Thoracic aorta (tissue), 2 donors: Measurements from ENCODE around the gene ZBTB39. TPM values are rescaled to one million over a fixed set of nuclear protein-coding genes. Genes with fewer than 3 reads are reported as not detected.

ENCODE experiments used
- ATAC-seq: fragments of 150-250 bp; one replicate; pipeline ENCODE4 v1.8.0; 2017; ENCODE audit warnings: low read depth; ENCODE audit not compliant: insufficient number of reproducible peaks, low FRiP score
- DNase-seq: peaks from one replicate; pipeline ENCODE4 v3.0.0-alpha.2; 2020; ENCODE audit warnings: low spot score
- H3K27ac ChIP-seq, 2 donors: fragments of 200-600 bp; sonication (generic); 1 replicate in 1 of 2; 2 replicates in 1 of 2; pipeline ENCODE4 v1.5.1; 2016; ENCODE audit warnings: mild to moderate bottlenecking in 2 of 2, moderate library complexity in 2 of 2
- H3K27me3 ChIP-seq: fragments of 200-600 bp; sonication (generic); replicated peaks from 2 replicates; pipeline ENCODE4 v1.6.0; 2016; ENCODE audit warnings: mild to moderate bottlenecking; ENCODE audit not compliant: insufficient read depth
- H3K36me3 ChIP-seq: fragments of 200-600 bp; sonication (generic); one replicate; pipeline ENCODE4 v1.5.1; 2016
- H3K4me1 ChIP-seq, 2 donors: fragments of 200-600 bp; sonication (generic); 1 replicate in 1 of 2; 2 replicates in 1 of 2; pipeline versions ENCODE4 v1.5.1 to v1.6.0; 2016; ENCODE audit warnings: low read depth in 2 of 2, mild to moderate bottlenecking in 1 of 2; ENCODE audit not compliant: control insufficient read depth in 1 of 2
- H3K4me3 ChIP-seq: fragments of 200-600 bp; sonication (generic); 2 replicates; pipeline ENCODE4 v1.5.1; 2016; ENCODE audit warnings: mild to moderate bottlenecking
- H3K9me3 ChIP-seq: fragments of 200-600 bp; sonication (generic); 2 replicates; pipeline ENCODE4 v1.5.1; 2016
- total RNA-seq, 2 donors: library from RNA; depleted of rRNA; stranded (reverse); fragments of >200 nt; gene quantifications; one replicate each; pipeline versions ENCODE4 v1.1.0 to v1.2.3, GENCODE V29; 2016
- TF ChIP-seq, protein P1 (sequence below): fragments of 200-600 bp; sonication (generic); IDR thresholded peaks from one replicate; pipeline ENCODE4 v1.5.1; 2019; ENCODE audit warnings: antibody characterized with exemption

Gene ZBTB39
- total RNA-seq, 2 donors from 2014 or later: 3.1 to 8.3 TPM

DNA sequence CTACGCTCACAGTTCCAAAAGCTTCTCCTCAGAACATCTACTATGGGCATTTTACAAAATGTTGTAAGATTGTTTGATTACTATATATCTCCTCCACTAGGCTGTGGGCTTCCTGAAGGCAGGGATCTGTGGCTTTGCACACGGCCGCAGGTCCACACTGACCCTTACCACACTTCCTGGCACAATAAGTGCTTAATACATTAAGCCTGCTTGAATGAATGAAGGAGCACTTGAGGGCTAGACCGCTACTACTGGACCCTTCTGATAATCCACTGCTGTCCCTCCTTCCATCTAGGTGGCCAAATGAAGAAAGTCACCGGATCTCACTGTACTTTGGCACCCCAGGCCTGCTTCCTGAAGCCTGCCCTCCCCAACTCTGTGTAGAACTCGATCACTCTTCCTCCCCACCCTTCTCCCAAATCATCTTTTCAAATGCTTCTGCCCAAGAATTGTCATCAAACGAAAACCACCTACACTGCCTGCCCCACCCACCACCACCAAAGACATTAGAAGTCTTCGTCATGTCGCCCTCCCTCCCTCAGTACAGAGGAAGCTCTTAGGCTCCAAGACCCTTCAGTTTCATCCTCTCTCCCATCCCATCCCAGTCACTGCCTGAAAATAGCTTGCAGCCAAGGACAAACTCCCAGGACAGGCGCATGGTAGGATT is 596 bp upstream of the ZBTB39 start:
- no peak for ATAC-seq
- peaks cover 14 to 20% of the 10 kb centered on the region in 2 donors for H3K4me1 ChIP-seq
- peaks cover 22% of the 10 kb centered on the region for H3K36me3 ChIP-seq
- no peak for DNase-seq
- H3K9me3 ChIP-seq: no peaks in the 10 kb centered on the region
- TF ChIP-seq, protein P1, sequence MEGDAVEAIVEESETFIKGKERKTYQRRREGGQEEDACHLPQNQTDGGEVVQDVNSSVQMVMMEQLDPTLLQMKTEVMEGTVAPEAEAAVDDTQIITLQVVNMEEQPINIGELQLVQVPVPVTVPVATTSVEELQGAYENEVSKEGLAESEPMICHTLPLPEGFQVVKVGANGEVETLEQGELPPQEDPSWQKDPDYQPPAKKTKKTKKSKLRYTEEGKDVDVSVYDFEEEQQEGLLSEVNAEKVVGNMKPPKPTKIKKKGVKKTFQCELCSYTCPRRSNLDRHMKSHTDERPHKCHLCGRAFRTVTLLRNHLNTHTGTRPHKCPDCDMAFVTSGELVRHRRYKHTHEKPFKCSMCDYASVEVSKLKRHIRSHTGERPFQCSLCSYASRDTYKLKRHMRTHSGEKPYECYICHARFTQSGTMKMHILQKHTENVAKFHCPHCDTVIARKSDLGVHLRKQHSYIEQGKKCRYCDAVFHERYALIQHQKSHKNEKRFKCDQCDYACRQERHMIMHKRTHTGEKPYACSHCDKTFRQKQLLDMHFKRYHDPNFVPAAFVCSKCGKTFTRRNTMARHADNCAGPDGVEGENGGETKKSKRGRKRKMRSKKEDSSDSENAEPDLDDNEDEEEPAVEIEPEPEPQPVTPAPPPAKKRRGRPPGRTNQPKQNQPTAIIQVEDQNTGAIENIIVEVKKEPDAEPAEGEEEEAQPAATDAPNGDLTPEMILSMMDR: no peak
- H3K27me3 ChIP-seq: no peaks in the 10 kb centered on the region
- H3K4me3 ChIP-seq: peak overlapping the region; percentile 88
- peak overlapping the region in 1 of 2 donors; percentile 27 for H3K27ac ChIP-seq

DNA sequence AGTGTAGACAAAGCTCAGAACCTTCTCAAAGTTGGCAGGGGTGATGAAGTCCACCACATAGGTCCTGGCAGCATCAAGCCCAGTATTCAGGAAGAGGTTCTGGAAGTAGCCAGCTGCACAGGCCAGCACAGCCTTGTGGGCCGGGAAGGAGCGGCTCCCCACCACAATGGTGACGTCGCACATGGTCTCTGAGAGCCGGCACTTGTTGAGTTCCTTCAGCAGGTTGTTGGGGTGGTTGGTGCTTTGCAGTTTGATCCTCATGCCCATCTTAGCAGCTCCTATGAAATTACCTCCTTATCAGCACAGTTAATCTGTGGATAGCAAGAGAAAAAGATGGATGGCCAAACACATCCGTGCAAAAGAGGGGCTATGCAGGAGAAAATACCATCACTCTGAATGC is 1.7 kb downstream of the ZBTB39 start:
- ATAC-seq (no peak), DNase-seq (no peak)
- no peak overlapping the region for H3K27ac ChIP-seq
- no peaks in the 10 kb centered on the region for H3K27me3 ChIP-seq
- H3K9me3 ChIP-seq: no peaks in the 10 kb centered on the region
- TF ChIP-seq, protein P1: no peak
- H3K36me3 ChIP-seq: peaks cover 22% of the 10 kb centered on the region
- H3K4me3 ChIP-seq: no peak overlapping the region
- peaks cover 14 to 20% of the 10 kb centered on the region in 2 donors for H3K4me1 ChIP-seq

DNA sequence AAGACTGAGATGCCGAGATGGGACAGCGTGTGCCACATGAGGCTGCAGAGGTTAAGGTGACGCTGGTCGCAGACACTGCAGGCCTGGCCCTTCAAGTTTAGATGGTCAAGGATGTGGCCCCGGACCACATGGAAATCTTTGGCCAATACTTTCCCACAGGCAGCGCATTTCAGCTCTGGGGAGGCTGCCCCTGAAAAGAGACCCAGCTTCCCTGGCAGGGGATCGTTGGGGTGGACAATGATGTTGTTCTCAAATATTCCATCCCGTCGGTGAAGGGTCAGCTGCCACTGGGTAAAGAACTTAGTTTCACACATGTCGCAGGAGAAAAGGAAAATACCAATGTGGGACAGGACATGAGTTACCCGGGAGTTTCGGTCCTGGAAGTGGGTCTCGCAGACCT is 3.0 kb downstream of the ZBTB39 start:
- no peak for ATAC-seq
- no peak overlapping the region for H3K27ac ChIP-seq
- TF ChIP-seq, protein P1: no peak
- H3K36me3 ChIP-seq: peaks cover 22% of the 10 kb centered on the region
- no peak overlapping the region for H3K4me3 ChIP-seq
- peaks cover 14 to 20% of the 10 kb centered on the region in 2 donors for H3K4me1 ChIP-seq
- no peaks in the 10 kb centered on the region for H3K9me3 ChIP-seq
- no peaks in the 10 kb centered on the region for H3K27me3 ChIP-seq
- DNase-seq: no peak

DNA sequence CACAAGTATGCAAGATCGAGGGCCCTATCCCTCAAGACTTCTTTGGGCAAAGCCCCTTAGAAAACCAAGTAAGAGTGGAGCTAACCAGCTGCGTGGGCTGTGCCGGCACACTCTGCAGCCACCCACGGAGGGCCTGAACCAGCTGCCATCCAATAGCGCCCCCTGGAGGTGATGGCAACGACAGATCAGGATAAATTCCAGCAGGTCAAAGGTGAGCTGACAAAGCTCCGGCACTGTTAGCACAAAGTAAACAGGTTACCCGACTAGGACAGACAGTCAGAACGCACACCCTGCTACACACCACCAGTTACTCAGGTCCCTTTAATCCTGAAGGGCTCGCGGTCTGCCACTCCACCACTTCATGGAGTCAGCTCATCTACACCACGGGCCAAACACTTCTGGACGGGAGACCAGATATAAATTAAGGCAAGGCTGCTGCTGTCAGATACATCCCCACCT is 4.9 kb downstream of the ZBTB39 start:
- ATAC-seq: no peak
- Histone ChIP-seq H3K36me3 (peaks cover 22% of the 10 kb centered on the region), H3K4me3 (no peak overlapping the region)

DNA sequence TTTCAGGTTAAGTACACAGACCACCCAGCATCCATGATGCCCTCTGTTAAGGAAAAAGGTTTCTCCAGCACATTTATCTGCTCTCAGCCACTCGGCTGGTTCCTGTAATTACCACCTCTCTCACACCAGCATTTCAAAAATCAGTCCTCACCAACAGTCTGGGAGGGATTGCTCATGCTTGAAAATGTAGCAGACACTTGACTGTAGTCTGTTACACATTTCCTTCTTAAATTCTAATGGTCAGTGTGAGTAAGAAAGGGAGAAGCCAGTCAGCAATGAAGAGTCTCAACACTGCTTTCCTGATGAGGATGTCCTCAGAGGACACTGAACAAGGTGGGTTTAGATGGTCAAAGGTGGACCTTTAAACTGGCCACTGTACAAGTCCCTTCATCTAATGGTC is 6.0 kb downstream of the ZBTB39 start:
- Histone ChIP-seq H3K4me3 (no peak overlapping the region), H3K36me3 (peaks cover 25% of the 10 kb centered on the region), H3K27ac (no peak overlapping the region), H3K4me1 (peaks cover 6 to 8% of the 10 kb centered on the region in 2 donors), H3K9me3 (no peaks in the 10 kb centered on the region), H3K27me3 (no peaks in the 10 kb centered on the region)
- no peak for ATAC-seq
- no peak for DNase-seq
- TF ChIP-seq, protein P1: no peak

More for the DNA sequence above, 4.9 kb downstream of the ZBTB39 start:
- Histone ChIP-seq H3K4me1 (peaks cover 10 to 12% of the 10 kb centered on the region in 2 donors), H3K9me3 (no peaks in the 10 kb centered on the region), H3K27ac (no peak overlapping the region), H3K27me3 (no peaks in the 10 kb centered on the region)
- TF ChIP-seq, protein P1: peak; percentile 46
- DNase-seq: no peak
